Esophagus muscularis mucosa (tissue), 4 donors: ENCODE measurements around the gene COMMD9. TPM values are rescaled to one million over a fixed set of nuclear protein-coding genes. Genes with fewer than 3 reads are reported as not detected.

ENCODE experiments used
- DNase-seq: peaks from one replicate; pipeline ENCODE4 v3.0.0-alpha.2; 2017; ENCODE audit errors: extremely low spot score
- H3K27ac ChIP-seq, 4 donors: fragments of 200-600 bp; sonication (generic); replicated peaks in 1 of 4; 1 replicate in 3 of 4; 2 replicates in 1 of 4; pipeline ENCODE4 v1.5.1; 2016 to 2019; ENCODE audit warnings: mild to moderate bottlenecking in 1 of 4
- H3K27me3 ChIP-seq, 4 donors: fragments of 200-600 bp; sonication (generic); one replicate each; pipeline versions ENCODE4 v1.5.1 to v1.6.0; 2016 to 2019
- H3K36me3 ChIP-seq, 4 donors: fragments of 200-600 bp; sonication (generic); one replicate each; pipeline ENCODE4 v1.5.1; 2016 to 2019
- H3K4me1 ChIP-seq, 4 donors: fragments of 200-600 bp; sonication (generic); one replicate each; pipeline ENCODE4 v1.5.1; 2016 to 2019
- H3K4me3 ChIP-seq, 4 donors: fragments of 200-600 bp; sonication (generic); 1 replicate in 2 of 4; 2 replicates in 2 of 4; pipeline ENCODE4 v1.5.1; 2016 to 2019; ENCODE audit warnings: mild to moderate bottlenecking in 4 of 4, moderate library complexity in 1 of 4
- H3K9me3 ChIP-seq, 4 donors: fragments of 200-600 bp; sonication (generic); 1 replicate in 3 of 4; 2 replicates in 1 of 4; pipeline ENCODE4 v1.5.1; 2016 to 2019
- CTCF ChIP-seq, 3 experiments: fragments of 200-600 bp in 2 of 3; fragments of 450-650 bp in 1 of 3; sonication (generic) in 2 of 3; IDR thresholded peaks; one replicate each; pipeline ENCODE4 v1.5.1; 2017 to 2019; ENCODE audit warnings: antibody characterized with exemption in 3 of 3, mild to moderate bottlenecking in 2 of 3, moderate library complexity in 1 of 3
- EP300 ChIP-seq: sonication (generic); formaldehyde crosslinking; IDR thresholded peaks from one replicate; pipeline ENCODE4 v1.6.1; 2017; ENCODE audit warnings: antibody characterized with exemption
- POLR2A ChIP-seq: fragments of 450-650 bp; IDR thresholded peaks from one replicate; pipeline ENCODE4 v1.6.1; 2017; ENCODE audit warnings: antibody characterized with exemption, moderate library complexity, mild to moderate bottlenecking, low read depth
- POLR2AphosphoS5 ChIP-seq, 2 donors: sonication (generic); formaldehyde crosslinking; IDR thresholded peaks; one replicate each; pipeline ENCODE4 v1.6.1; 2017; ENCODE audit warnings: antibody characterized with exemption in 2 of 2
- WGBS: methylation state at CpG from one replicate; pipeline ENCODE4 v1.1.5; 2018; 5-methylcytosine and 5-hydroxymethylcytosine counted together
- intact Hi-C: fragments of 100-400 bp; cut with DNase I; formaldehyde crosslinking; loops from one replicate; pipeline ENCODE4 v1.15.1; 2023
- total RNA-seq, 4 donors: library from RNA; depleted of rRNA; stranded (reverse); fragments of >200 nt; gene quantifications; one replicate each; pipeline versions ENCODE4 v1.1.0 to v1.2.1, GENCODE V29; 2016

The COMMD9 gene
- total RNA-seq, 4 donors from 2014 or later = 18.3 to 45.5 (median 27.7) TPM

- Histone ChIP-seq H3K9me3 (no peaks in the 10 kb centered on the region), H3K27ac (no peak overlapping the region), H3K4me3 (no peak overlapping the region), H3K36me3 (no peaks in the 10 kb centered on the region), H3K27me3 (peaks cover 0 to 19% (median 0%) of the 10 kb centered on the region in 4 donors), H3K4me1 (no peaks in the 10 kb centered on the region)
- intact Hi-C loops = no loop called here
- WGBS = 84% methylated on average over 4 of the region's 4 CpGs
- DNase-seq = peak; percentile 79
- TF ChIP-seq CTCF (IDR thresholded peaks at IDR 0.05) (no peak), POLR2AphosphoS5 (IDR thresholded peaks at IDR 0.05) (no peak), POLR2A (no peak), EP300 (no peak)
These were observed 20.6 kb upstream of the COMMD9 start for GRCh38 chr11:36309779-36310178.

- intact Hi-C loops = no loop called here
These were observed 19.4 kb upstream of the COMMD9 start for GRCh38 chr11:36308577-36308976.

GRCh38 chr11:36306888-36307287 lies 17.7 kb upstream of the COMMD9 start:
- Histone ChIP-seq H3K4me3 (no peak overlapping the region), H3K36me3 (no peaks in the 10 kb centered on the region), H3K4me1 (no peaks in the 10 kb centered on the region), H3K9me3 (no peaks in the 10 kb centered on the region), H3K27ac (no peak overlapping the region), H3K27me3 (peaks cover 0 to 6% (median 0%) of the 10 kb centered on the region in 4 donors)
- no peak for TF ChIP-seq POLR2AphosphoS5 (IDR thresholded peaks at IDR 0.05)
- no peak for TF ChIP-seq EP300
- TF ChIP-seq CTCF (IDR thresholded peaks at IDR 0.05) = peak in 2 of 3 experiments; percentile 12
- TF ChIP-seq POLR2A = no peak
- WGBS = 44% methylated on average over 3 of the region's 3 CpGs
- peak; percentile 55 for DNase-seq
- intact Hi-C loops = no loop called here

More at GRCh38 chr11:36308577-36308976, 19.4 kb upstream of the COMMD9 start:
- peak; percentile 29 for DNase-seq
- Histone ChIP-seq H3K9me3 (no peaks in the 10 kb centered on the region), H3K4me3 (no peak overlapping the region), H3K27ac (no peak overlapping the region), H3K36me3 (no peaks in the 10 kb centered on the region), H3K27me3 (peaks cover 0 to 19% (median 0%) of the 10 kb centered on the region in 4 donors), H3K4me1 (no peaks in the 10 kb centered on the region)
- no peak for TF ChIP-seq POLR2AphosphoS5 (IDR thresholded peaks at IDR 0.05)
- TF ChIP-seq POLR2A = no peak
- WGBS = 38% methylated on average over 1 of the region's 1 CpG

- Histone ChIP-seq H3K27me3 (no peaks in the 10 kb centered on the region), H3K36me3 (no peaks in the 10 kb centered on the region), H3K9me3 (no peaks in the 10 kb centered on the region), H3K4me1 (peaks cover 3 to 10% (median 7%) of the 10 kb centered on the region in 4 donors), H3K27ac (no peak overlapping the region), H3K4me3 (no peak overlapping the region)
- no peak for DNase-seq
- intact Hi-C loops = no loop called here
- WGBS = 32% methylated on average over 1 of the region's 1 CpG
- TF ChIP-seq CTCF (IDR thresholded peaks at IDR 0.05) (no peak), POLR2A (no peak), EP300 (no peak), POLR2AphosphoS5 (IDR thresholded peaks at IDR 0.05) (no peak)
These were observed 15.8 kb upstream of the COMMD9 start for GRCh38 chr11:36305047-36305446.

- Histone ChIP-seq H3K9me3 (no peaks in the 10 kb centered on the region), H3K36me3 (no peaks in the 10 kb centered on the region), H3K4me3 (no peak overlapping the region), H3K4me1 (peaks cover 3 to 10% (median 7%) of the 10 kb centered on the region in 4 donors), H3K27ac (no peak overlapping the region), H3K27me3 (no peaks in the 10 kb centered on the region)
- WGBS = 65% methylated on average over 1 of the region's 1 CpG
- intact Hi-C loops = no loop called here
- no peak for DNase-seq
- TF ChIP-seq EP300 (no peak), CTCF (IDR thresholded peaks at IDR 0.05) (no peak), POLR2AphosphoS5 (IDR thresholded peaks at IDR 0.05) (no peak), POLR2A (no peak)
These were observed 15.1 kb upstream of the COMMD9 start for GRCh38 chr11:36304351-36304750.
